Amniotic stem cell (primary cell): ENCODE data around the gene HS3ST5.
"Not testable (repeated sequence)": the region's sequence is repeated elsewhere in the genome, so short reads cannot be mapped to it uniquely, and the experiment has no call there.

ENCODE experiments used
- DNase-seq: peaks from one replicate; lab custom pipeline; 2025; lab: John Stamatoyannopoulos, UW

The HS3ST5 gene

GRCh38 chr6:114276783-114277182 is 66.0 kb downstream of the HS3ST5 start:
- no peak for DNase-seq

- no peak for DNase-seq
Measured at GRCh38 chr6:114274836-114275235, 68.0 kb downstream of the HS3ST5 start.

- DNase-seq, result no peak
Measured at GRCh38 chr6:114272582-114272981, 70.2 kb downstream of the HS3ST5 start.

GRCh38 chr6:114271405-114271804 is 71.4 kb downstream of the HS3ST5 start:
- DNase-seq, result no peak

GRCh38 chr6:114267897-114268296 is 74.9 kb downstream of the HS3ST5 start:
- DNase-seq, result no peak

GRCh38 chr6:114260810-114261209 is 82.0 kb downstream of the HS3ST5 start:
- no peak for DNase-seq

- DNase-seq, result no peak
Measured at GRCh38 chr6:114258376-114258775, 84.4 kb downstream of the HS3ST5 start.

GRCh38 chr6:114253431-114253830 is 89.4 kb downstream of the HS3ST5 start:
- no peak for DNase-seq

- DNase-seq, result no peak
Measured at GRCh38 chr6:114249522-114249921, 93.3 kb downstream of the HS3ST5 start.

GRCh38 chr6:114247101-114247500 is 95.7 kb downstream of the HS3ST5 start:
- no peak for DNase-seq

- no peak for DNase-seq
Measured at GRCh38 chr6:114240796-114241195, 102.0 kb downstream of the HS3ST5 start.

GRCh38 chr6:114228675-114229074 is 114.1 kb downstream of the HS3ST5 start:
- DNase-seq, result no peak

GRCh38 chr6:114227944-114228468 is 114.8 kb downstream of the HS3ST5 start:
- DNase-seq, result no peak

- no peak for DNase-seq
Measured at GRCh38 chr6:114220241-114220640, 122.6 kb downstream of the HS3ST5 start.

- no peak for DNase-seq
Measured at GRCh38 chr6:114218437-114219340, 124.1 kb downstream of the HS3ST5 start.

GRCh38 chr6:114217996-114218395 is 124.8 kb downstream of the HS3ST5 start:
- DNase-seq, result not testable (repeated sequence)

GRCh38 chr6:114216789-114217467 is 125.9 kb downstream of the HS3ST5 start:
- DNase-seq, result no peak

GRCh38 chr6:114210467-114210866 is 132.4 kb downstream of the HS3ST5 start:
- DNase-seq, result no peak

- no peak for DNase-seq
Measured at GRCh38 chr6:114203460-114203859, 139.4 kb downstream of the HS3ST5 start.

GRCh38 chr6:114202389-114202788 is 140.4 kb downstream of the HS3ST5 start:
- DNase-seq, result no peak

GRCh38 chr6:114200891-114201290 is 141.9 kb downstream of the HS3ST5 start:
- DNase-seq, result no peak

GRCh38 chr6:114195631-114196403 is 147.0 kb downstream of the HS3ST5 start:
- no peak for DNase-seq
